Fibroblast of skin of back (primary cell): ENCODE results near the gene TRIM54.
"Not testable (repeated sequence)": the region's sequence is repeated elsewhere in the genome, so short reads cannot be mapped to it uniquely, and the experiment has no call there.

ENCODE experiments used
- DNase-seq: peaks from one replicate; pipeline ENCODE4 v3.0.0-alpha.2; 2013

TRIM54 gene

DNA sequence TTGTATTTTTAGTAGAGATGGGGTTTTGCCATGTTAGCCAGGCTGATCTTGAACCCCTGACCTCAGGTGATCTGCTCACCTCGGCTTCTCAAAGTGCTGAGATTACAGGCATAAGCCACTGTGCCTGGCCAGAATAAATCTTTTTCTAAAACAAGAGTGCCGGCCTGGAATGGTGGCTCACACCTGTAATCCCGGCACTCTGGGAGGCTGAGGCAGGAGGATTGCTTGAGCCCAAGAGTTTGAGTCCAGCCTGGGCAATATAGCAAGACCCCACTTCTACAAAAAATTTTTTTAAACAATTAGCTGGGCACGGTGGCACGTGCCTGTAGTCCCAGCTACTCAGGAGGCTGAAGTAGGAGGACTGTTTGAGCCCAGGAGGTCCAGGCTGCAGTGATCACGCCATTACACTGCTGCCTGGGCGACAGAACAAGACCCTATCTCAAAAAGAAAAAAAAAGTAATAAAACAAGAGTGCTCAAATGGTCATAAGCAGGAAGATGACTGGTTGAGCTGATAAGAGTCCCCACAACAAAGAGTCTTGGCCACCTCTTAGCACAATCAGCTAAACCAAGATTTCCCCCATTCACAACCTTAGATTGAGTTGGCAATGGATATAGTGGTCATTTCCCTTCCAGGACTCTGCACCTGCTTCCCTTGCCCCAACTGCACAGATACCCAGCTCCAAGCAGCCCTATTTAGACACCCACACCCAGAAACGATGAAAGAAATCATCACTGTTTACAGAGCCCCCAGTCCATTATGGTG lies 31.8 kb downstream of the TRIM54 start:
- DNase-seq: no peak

DNA sequence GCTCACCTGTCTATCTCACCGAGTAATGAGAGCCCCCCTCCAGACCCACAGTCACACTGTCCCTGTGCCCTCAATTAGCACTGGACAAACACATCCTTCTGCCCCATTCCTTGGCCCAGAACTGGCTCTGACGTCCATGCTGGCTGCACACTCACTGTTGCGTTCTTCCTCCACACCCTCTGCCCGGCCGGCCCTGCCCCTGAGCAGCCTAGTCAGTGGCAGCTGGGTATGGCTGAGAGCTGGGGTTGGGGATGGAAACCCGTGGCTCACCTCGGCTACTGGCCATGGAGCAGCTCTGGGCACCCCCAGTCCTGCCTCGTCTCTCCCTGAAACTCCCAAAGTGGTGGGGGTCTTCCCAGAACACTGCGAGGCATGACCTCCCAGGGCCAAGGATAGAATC lies 32.5 kb downstream of the TRIM54 start:
- DNase-seq: no peak

DNA sequence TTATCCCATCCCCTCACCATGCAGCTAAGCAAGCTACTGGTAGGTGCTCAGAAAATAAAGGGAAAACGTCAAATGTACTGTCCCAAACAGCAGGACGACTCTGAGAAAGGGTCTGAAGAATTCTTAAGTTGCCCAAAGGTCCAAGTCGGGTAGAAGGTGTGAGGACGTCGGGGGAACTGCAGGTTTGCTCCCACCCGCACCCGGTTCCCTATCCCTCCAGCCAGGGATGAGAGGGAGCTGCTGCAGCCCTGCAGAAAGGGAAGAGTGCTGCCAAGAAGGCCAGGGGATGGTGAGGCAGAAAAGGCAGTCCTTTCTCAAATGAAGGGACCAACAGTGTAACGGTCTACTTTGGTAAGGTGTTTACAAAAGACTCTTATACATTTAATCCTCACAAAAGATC lies 32.9 kb downstream of the TRIM54 start:
- no peak for DNase-seq

DNA sequence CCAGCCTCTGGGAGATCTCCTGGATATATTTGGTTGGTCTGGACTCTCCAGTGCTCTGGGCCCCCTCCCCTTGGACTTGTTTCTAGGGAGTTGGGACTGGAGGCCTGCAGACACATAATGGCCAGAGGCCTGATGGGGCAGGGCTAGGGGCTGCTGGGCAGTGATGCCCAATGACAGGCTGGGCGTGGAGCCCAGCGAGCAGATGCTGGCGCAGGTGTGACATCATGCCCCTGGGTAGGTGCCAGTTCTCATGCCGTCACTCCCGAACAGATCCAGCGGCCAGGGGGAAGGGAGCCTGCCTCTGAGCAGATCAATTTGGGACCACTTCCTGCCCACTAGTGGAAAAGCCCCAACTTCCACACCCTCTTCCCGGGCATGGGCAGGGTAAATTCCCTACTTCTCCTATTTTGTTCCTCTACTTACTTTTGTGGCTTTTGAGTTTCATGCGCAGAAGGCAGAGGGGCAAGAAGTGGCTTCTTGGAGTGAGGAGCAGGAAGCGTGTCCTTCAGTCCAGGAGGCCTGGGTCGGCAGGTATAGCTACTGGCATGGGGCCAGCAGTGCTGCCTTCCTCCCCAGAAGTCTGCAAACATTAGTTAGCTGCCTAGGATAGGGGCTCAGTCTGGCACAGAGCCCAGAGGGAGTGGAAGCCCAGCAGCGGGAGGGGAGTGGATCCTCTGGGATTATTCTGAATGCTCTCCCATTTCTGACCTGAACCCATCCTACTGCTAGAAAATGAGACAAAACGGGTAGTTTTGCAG lies 34.6 kb downstream of the TRIM54 start:
- DNase-seq: no peak

DNA sequence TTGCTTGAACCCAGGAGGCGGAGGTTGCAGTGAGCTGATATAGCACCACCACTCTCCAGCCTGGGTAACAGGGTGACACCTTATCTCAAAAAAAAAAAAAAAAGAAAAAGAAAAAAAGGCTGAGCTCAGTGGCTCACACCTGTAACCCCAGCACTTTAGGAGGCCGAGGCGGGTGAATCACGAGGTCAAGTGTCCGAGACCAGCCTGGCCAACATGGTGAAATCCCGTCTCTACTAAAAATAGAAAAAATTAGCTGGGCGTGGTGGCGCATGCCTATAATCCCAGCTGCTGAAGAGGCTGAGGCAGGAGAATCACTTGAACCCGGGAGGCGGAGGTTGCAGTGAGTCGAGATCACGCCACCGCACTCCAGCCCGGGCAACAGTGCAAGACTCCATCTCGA lies 37.6 kb downstream of the TRIM54 start:
- DNase-seq: not testable (repeated sequence)

DNA sequence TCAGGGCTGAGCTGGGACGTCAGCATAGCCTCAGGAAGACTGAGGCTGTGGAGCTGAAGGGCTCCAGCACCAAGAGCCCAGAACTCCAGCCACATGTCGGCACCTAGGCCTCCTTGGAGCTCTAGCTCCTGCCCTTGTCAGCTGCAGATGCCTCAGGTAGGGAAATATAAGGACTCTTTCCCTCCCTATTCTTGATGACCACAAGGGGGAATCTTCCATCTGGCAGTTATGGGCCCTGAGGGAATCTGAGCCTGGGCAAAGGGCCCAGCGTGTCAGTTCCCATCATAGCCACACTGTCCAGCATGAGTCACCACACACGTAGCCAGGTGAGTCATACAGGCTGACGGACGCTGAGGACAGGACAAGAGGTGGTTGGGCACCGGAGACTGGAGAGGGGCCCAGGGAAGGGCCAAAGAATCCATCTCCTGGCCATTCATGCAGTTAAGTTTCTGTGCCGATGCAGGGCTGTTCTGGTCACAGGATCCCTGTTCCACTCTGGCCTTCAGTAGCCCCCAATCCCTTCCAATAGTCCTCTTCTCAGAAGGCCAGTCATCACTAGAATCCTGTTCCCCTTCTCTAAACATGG lies 38.8 kb downstream of the TRIM54 start:
- peak; percentile 96 for DNase-seq

DNA sequence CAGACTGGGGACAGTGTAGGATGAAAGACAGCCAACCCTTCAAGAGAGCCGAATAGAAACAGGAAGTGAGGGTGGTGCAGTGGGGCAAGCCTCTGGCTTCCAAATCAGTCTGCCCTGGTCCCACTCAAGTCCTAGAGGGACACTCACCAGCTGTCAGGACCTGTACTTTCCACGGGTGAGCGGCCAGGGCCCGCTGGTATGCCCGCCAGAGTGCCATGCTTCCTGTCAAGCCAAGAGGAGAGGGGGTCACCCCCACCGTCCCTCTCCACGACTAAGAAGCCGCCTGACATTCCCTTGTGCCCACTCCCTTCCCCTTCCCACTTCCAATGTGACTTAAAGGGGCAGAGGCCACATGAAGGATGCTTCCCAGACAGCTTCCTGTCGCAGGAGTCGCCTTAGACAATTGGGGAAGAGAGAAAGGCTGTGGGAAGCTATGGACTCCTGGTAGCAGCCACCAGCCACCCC lies 40.1 kb downstream of the TRIM54 start:
- DNase-seq: peak; percentile 27

DNA sequence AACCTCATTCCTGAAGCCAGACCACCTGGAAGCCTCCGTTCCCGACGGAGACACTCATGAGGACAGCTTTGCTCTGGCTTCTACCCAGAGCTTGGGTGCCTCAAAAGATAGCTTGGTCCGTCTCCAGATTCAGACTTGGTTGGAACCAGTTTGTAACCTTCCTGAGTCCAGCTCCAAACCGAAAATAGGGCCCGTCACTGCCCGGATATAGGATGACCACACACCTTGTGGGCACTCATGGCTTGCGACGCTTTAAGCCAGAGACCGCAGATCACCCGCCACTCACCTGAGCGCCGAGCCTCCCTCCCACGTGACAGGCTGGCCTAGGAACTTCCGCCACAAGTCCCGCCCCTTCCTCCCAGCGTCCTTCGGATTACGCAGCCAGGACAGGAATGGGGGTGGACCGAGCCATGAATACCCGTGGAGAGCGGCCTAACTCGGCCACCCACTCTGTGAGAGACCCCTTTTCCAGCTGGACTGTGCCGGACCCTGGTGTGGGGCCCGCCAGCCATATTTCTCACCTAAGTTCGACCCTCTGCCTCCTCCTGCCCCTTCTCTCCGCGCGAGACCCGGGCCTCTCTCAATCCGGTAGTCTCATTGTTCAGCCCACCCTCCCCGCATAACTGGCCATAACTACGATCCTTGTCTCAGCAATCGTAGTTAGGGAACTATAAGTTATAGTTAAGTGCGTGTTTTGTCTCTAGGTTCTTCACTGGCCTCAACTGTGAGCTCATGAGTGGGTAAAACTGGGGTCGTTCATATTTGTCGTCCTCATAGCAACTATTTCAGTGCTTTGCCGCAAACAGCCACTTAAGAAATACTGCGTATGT lies 40.8 kb downstream of the TRIM54 start, which contains the start of gene MPV17:
MPV17 (minus strand) TSS at position 332 of the 830 bp plus-strand sequence. CDS start 580 bp downstream, outside the sequence.
- DNase-seq: peak; percentile 89

DNA sequence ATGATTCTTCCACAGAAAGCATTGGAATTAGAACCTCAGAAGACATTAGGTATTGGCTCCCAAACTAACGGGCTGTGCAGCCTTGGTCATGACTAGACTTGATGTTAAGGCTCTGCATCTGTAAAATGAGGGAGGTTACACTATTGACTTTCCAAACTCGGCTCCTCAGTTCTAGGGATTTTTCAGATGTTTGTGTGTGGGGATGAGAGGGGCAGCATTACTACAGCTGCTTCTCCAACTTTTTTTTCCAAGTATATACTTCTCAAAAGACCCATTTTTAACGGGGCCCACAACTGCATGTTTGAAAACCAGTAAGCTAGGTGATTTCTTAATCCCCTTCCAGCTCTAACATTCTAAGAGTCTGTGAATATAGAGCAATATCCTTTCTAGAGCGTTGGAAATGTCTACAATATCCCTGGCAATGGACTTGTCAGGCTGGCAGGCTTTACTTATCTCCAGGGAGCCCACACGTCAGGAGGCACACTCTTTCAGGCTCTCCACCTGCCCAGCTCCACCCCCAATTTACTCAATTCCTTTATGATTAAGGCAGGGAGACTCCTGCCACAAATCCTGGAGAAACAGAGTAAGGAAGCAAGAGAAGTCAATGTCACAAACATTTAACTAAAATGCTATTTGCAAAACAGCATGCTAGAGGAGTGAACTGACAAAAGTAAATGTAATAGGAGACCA lies 41.5 kb downstream of the TRIM54 start:
- DNase-seq: no peak

DNA sequence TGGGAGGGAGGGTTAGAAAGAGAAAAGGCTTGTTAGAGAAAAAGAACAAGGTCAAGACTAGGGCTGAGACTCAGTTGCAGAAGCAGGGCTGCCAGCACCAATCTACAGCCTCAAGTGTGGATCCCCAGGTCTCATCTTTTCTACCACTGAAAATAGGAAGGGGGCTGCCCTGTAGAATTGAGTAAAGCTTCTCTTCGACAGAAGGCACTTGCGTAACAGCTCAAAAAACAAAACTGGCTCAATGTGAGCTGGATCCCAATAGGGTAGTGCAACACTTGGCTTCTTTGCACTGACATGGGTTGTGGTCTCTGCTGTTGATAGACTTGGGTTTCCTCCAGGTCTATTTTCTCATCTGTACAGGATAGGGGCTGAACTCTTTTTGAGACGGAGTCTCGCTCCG lies 42.5 kb downstream of the TRIM54 start:
- no peak for DNase-seq

DNA sequence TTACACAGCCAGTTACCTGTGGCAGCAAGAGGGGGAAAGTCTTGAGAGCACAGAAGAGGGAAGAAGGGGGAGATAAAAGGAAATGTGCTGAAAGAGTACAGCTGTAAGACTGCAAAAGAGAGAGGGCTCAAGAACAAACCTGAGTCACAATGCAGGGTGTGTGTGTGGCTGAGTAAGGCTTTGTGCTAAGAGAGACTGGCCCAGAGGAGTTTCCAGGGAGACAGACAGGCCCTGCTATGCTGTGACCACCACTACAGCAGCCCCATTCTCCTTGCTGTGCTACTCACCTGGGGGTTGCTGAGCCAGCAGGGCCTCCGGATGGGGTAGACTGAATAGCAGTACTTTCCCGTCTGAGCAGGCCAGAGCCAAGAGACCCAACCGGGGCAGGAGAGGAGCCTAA lies 53.1 kb downstream of the TRIM54 start:
- no peak for DNase-seq

DNA sequence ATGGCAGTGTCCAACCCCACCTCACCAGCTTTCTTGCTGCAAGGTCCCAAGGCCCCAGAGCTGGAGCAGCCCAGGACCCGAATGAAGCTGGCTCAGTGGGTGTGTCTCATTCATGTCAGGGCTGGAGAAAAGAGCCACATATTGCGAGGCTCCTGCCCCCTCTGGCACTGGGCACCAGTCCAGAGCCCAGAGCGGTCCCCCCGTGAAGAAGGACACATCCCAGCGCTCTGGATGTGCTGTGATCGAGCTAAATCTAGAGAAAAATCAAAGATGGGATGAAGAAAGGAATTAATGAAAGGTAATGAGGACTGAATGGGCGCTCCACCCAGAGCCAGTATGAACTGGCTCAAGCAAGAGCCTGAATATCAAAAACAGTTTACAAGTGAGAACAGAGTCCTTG lies 53.9 kb downstream of the TRIM54 start:
- DNase-seq: no peak

DNA sequence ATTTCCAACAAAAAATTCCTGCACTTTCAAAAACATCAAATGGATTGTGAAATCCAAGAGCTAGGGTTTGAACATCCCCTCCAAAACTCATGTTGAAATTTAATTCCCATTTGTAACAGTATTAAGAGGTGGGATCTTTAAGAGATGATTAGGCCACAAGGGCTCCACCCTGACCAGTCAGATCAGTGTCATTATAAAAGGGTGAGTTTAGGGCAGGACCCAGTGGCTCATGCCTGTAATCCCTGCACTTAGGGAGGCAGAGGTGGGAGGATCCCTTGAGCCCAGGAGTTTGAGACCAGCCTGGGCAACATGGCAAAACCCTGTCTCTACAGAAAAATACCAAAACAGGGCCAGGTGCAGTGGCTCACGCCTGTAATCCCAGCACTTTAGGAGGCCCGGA lies 65.4 kb downstream of the TRIM54 start:
- no peak for DNase-seq

DNA sequence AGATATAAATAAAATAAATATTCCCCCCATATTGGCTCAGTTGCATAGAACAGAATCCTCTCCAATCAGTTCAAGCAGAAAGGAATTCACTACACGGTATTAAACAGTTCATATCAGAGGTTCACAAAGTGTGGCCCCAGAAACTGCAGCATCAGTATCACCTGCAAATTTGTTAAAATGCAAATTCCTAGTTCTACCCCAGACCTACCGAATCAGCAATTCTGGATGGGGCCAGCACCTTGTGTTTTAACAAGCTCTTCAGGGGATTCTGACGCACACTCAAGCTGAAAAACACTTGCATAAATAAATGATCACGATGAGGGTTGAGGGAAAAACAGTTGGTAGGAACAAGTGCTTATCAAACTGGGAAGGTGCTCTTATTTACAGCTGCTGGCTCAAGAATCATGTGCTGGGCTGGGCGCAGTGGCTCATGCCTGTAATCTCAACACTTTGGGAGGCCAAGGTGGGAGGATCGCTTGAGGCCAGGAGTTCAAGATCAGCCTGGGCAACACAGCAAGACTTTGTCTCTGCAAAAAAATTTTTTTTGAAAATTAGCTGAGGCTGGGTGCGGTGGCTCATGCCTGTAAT lies 68.0 kb downstream of the TRIM54 start:
- DNase-seq: no peak

DNA sequence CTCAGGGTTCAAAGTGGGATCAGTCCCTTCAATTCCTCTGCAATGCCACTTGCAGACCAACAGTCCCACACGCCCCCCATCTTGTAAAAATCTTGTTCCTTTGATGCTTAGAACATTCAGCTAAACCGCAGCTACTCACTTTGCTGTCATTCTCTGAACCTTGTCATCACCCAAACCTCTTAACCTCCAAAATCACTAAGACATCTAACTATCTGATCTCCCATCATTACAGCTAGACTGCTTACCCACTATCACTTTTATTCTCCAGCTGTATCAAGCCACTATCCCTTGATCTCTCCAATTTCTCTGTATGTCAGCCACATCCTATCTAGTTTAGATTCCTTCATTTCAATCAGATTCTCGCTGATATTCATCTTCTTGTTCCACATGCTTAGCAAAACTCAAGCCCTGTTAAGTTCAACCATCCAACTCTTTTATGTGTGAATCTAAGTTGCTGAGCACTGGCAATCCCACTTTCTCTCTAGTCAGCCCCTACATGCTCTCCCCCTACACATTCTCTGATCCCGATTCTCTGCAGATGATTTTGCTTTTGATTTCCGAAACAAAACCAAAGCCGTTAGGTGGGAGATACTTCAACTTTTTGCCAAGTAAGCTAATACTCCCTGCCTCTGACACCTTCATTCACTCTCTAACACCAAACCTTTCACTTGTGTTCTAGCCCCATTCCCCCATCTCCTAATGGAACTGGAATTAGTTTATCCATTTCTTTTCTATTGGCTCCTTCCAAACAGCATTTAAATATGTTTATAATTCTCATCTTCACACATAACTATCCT lies 69.8 kb downstream of the TRIM54 start:
- DNase-seq: no peak

DNA sequence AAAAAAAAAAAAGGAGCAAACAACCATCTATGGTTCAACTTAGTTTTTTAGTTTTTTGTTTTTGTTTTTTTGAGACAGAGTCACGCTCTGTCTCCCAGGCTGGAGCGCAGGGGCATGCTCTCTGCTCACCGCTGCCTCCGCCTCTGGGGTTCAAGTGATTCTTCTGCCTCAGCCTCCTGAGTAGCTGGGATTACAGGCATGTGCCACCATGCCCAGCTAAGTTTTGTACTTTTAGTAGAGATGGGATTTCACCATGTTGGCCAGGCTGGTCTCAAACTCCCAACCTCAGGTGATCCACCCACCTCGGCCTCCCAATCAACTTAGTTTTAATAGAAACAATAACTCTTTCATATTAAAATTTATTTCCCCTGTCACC lies 71.1 kb downstream of the TRIM54 start:
- not testable (repeated sequence) for DNase-seq

DNA sequence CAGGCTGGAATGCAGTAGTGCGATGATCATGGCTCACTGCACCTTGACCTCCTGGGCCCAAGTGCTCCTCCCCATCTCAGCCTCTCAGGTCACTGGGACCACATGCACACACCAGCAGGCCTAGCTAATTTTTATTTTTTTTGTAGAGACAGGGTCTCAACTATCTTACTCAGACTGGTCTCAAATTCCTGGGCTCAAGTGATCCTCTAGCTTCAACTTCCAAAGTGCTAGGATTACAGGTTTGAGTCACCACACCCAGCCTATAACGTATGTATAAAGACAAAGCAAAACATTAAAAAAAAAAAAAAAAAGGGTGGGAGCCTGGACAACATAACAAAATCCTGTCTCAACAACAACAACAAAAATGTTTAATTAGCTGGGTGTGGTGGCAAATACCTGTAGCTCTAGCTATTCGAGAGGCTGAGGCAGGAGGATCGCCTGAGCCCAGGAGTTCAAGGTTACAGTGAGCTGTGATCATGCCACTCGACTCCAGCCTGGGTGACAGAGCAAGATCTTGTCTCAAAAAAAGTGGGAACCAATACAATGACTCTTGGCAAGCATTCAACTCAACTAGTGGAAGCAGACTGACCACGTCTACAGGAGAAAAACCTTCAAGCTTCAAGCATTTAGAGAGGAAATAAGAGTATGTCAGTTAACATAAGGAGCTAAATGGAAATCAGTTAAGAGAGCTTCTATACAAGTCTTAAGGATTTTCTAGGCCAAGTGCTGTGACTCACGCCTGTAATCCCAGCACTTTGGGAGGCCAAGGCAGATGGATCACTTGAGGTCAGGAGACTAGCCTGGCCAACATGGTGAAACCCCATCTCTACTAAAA lies 71.8 kb downstream of the TRIM54 start:
- no peak for DNase-seq

DNA sequence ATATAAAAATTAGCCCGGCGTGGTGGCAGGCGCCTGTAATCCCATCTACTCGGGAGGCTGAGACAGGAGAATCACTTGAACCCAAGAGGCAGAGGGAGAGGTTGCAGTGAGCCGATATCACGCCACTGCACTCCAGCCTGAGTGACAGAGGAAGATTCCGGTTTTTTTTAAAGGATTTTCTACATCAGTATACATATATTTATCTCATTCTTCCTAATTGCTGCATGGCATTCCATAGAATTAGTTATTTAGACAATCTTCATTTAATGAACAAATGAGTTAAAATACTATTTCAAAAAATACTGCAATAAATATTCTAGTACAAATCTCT lies 72.3 kb downstream of the TRIM54 start:
- DNase-seq: no peak

DNA sequence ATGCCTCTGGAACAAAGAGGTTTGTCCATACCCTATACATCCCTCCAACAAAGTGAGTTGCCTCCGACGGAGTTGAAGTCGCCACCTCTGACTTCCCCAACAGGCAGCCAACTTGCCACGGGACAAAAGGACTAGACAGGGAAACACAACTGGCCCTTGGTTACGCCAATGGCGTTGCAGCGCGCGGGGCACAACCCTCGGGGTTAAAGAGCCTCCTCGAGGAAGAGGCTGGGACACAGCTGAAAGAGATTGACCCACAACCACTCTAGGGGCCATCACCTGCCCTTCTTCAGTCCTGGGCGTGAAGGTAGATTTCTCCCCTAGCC lies 73.8 kb downstream of the TRIM54 start:
- DNase-seq: peak; percentile 53
